B cell (primary cell): ENCODE measurements around the gene FADS2.

Experiments used
- EZH2 ChIP-seq: IDR thresholded peaks from 2 replicates; pipeline ENCODE4 v1.6.1; 2012; ENCODE audit warnings: borderline replicate concordance, low read depth, mild to moderate bottlenecking, moderate library complexity, low read length; ENCODE audit not compliant: insufficient read depth, poor library complexity, severe bottlenecking
- TF ChIP-seq, protein P1 (sequence below): fragments of 200-600 bp; IDR thresholded peaks from one replicate; pipeline ENCODE4 v1.8.0; 2022; ENCODE audit warnings: antibody characterized with exemption, mild to moderate bottlenecking

DNA sequence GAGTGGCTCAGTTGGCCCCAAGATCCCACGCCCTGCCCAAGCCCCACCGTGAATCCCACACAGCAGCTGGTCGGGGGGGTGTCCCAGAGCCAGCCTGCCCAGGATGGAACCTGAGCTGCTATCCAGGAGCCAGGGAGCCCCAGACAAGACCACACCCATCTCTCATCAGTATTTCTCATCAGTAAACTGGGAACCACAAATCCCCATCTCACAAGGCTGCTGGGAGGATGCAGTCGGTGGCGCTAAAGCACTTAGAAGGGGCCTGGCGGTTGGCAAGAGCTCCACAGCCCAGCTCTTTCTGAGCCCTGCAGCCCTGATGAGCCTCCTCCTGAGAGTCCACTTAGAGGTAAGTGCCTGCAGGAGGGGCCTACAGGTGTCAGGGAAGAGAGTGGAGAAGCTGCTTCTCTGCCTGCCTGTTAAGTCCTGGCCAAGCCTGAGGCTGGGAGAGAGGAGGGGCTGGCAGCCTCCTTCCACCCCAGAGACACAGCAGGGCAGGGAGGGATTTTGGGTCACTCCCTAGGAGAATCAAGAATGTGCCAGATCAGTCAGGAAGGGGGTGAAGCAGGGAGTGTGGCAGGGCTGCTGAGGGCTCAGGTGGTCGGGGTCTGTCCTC, 57.2 kb downstream of the FADS2 start:
- TF ChIP-seq, protein P1, sequence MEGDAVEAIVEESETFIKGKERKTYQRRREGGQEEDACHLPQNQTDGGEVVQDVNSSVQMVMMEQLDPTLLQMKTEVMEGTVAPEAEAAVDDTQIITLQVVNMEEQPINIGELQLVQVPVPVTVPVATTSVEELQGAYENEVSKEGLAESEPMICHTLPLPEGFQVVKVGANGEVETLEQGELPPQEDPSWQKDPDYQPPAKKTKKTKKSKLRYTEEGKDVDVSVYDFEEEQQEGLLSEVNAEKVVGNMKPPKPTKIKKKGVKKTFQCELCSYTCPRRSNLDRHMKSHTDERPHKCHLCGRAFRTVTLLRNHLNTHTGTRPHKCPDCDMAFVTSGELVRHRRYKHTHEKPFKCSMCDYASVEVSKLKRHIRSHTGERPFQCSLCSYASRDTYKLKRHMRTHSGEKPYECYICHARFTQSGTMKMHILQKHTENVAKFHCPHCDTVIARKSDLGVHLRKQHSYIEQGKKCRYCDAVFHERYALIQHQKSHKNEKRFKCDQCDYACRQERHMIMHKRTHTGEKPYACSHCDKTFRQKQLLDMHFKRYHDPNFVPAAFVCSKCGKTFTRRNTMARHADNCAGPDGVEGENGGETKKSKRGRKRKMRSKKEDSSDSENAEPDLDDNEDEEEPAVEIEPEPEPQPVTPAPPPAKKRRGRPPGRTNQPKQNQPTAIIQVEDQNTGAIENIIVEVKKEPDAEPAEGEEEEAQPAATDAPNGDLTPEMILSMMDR: no peak
- TF ChIP-seq EZH2: no peak
